Immature natural killer cell (primary cell): Measurements from ENCODE around the gene TUBE1. TPM values are rescaled to one million over a fixed set of nuclear protein-coding genes. Genes with fewer than 3 reads are reported as not detected.

ENCODE experiments used
- DNase-seq, 3 donors: peaks; one replicate each; pipeline ENCODE4 v3.0.0; 2022; ENCODE audit warnings: mixed read lengths in 1 of 3
- H3K27ac Mint-ChIP-seq, 6 donors: one replicate each; pipeline ENCODE4 v1.8.0; 2020; ENCODE audit warnings: mixed read lengths in 6 of 6, mild to moderate bottlenecking in 5 of 6, inconsistent platforms in 4 of 6, moderate library complexity in 3 of 6
- H3K27me3 Mint-ChIP-seq, 3 donors: one replicate each; pipeline ENCODE4 v1.8.0; 2020 to 2021; ENCODE audit warnings: low read depth in 3 of 3, mild to moderate bottlenecking in 3 of 3, mixed read lengths in 3 of 3, moderate library complexity in 3 of 3, inconsistent platforms in 1 of 3
- H3K36me3 Mint-ChIP-seq, 3 donors: one replicate each; pipeline ENCODE4 v1.8.0; 2020; ENCODE audit warnings: mixed read lengths in 3 of 3, inconsistent platforms in 2 of 3, mild to moderate bottlenecking in 2 of 3
- H3K4me1 Mint-ChIP-seq, 2 donors: one replicate each; pipeline ENCODE4 v1.8.0; 2020; ENCODE audit warnings: inconsistent platforms in 2 of 2, mild to moderate bottlenecking in 2 of 2, mixed read lengths in 2 of 2, moderate library complexity in 1 of 2
- H3K4me3 Mint-ChIP-seq, 5 donors: one replicate each; pipeline ENCODE4 v1.8.0; 2020; ENCODE audit warnings: mild to moderate bottlenecking in 5 of 5, mixed read lengths in 5 of 5, inconsistent platforms in 3 of 5, moderate library complexity in 3 of 5
- H3K9me3 Mint-ChIP-seq, 6 donors: one replicate each; pipeline ENCODE4 v1.8.0; 2020; ENCODE audit warnings: mild to moderate bottlenecking in 6 of 6, mixed read lengths in 6 of 6, inconsistent platforms in 4 of 6, moderate library complexity in 3 of 6
- polyA plus RNA-seq, 3 donors: library from polyadenylated mRNA; unstranded; fragments of 300-500 nt; fragmentation: Illumina TruSeq; gene quantifications; one replicate each; pipeline ENCODE4 v1.2.3, GENCODE V29; 2021

TUBE1 gene
- polyA plus RNA-seq, 3 donors from 2014 or later: 2.5 to 7.4 (median 5.5) TPM

DNA sequence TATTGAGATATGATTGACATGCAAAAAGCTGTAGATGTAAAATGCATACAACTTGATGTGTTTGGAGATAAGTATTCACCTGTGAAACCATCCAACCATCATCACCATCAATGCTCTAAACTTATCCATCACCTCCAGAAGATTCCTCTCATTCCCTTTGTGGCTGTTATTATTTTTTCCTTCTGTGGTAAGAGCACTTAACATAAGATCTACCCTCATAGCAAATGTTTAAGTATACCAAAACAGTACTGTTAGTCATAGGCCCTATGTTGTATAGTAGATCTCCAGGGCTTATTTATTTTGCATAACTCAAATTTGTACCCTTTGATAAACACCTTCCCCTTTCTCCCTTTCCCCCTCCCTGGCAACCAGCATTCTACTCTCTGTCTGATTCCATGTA lies 64.5 kb downstream of the TUBE1 start:
- no peak for DNase-seq
- H3K27ac Mint-ChIP-seq: no peak overlapping the region
- H3K36me3 Mint-ChIP-seq: peaks cover 0 to 12% (median 4%) of the 10 kb centered on the region in 3 donors
- peaks cover 0 to 2% (median 2%) of the 10 kb centered on the region in 3 donors for H3K27me3 Mint-ChIP-seq
- peaks cover 0 to 10% (median 1%) of the 10 kb centered on the region in 6 donors for H3K9me3 Mint-ChIP-seq
- peaks cover 17% of the 10 kb centered on the region in 2 donors for H3K4me1 Mint-ChIP-seq
- H3K4me3 Mint-ChIP-seq: no peak overlapping the region

DNA sequence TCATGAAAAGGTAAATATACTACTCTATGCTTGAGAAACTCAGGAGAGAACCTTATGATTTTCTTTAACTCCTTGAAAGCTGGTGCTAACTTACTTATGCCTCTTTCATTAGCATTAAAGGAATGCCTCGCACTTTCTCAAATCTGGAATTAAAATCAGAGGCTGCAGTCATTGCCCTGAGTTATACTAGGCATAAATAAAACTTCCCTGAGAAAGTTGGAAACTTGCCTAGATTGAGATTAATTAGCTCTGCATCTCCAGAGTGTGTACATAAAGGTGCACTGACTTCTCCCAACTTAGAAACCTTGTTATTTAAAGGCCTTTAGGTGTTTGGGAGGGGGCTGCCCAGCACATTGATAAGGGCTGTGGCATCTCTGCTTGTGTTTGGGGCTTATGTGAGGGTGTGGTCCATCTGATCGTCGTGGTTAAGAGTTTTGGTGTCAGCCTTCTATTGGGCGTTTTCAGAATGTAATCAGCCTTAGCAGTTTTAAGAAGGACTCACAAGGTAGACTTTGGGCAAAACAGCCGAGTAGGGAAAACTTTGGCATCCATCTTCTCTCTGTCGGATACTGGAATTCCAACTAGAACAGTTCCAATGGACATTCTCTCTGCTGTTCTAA lies 65.5 kb downstream of the TUBE1 start:
- peaks cover 0 to 10% (median 1%) of the 10 kb centered on the region in 6 donors for H3K9me3 Mint-ChIP-seq
- H3K36me3 Mint-ChIP-seq: peaks cover 0 to 12% (median 4%) of the 10 kb centered on the region in 3 donors
- no peak overlapping the region for H3K27ac Mint-ChIP-seq
- DNase-seq: no peak
- H3K4me3 Mint-ChIP-seq: no peak overlapping the region
- H3K27me3 Mint-ChIP-seq: peaks cover 0 to 2% (median 0%) of the 10 kb centered on the region in 3 donors
- peaks cover 7% of the 10 kb centered on the region in 2 donors for H3K4me1 Mint-ChIP-seq

Other genes with a start within 250 kb of the TUBE1 start
- 100 to 1,000 TPM; 358 to 488 (median 414) TPM for gene FYN, start 214.0 kb downstream of the TUBE1 start, polyA plus RNA-seq
- not detected for gene CCN6, start 33.4 kb downstream of the TUBE1 start, polyA plus RNA-seq
- gene FAM229B, start 109 bp upstream of the TUBE1 start, polyA plus RNA-seq: 10 to 100 TPM in 1 of 3 donors, 1 to 10 TPM in 2; 3.7 to 13.3 (median 6.4) TPM
- gene LAMA4, start 167.1 kb upstream of the TUBE1 start, polyA plus RNA-seq: not detected